Measurements from ENCODE around the gene SCNN1G. TPM values are rescaled to one million over a fixed set of nuclear protein-coding genes. Genes with fewer than 3 reads are reported as not detected.

The SCNN1G gene
- total RNA-seq, 1 experiment from 2014 or later, result 1.3 TPM

- no peak for TF ChIP-seq NR2C2 (CRISPR knock-in tag; IDR thresholded peaks at IDR 0.05)
- TF ChIP-seq, protein P1, sequence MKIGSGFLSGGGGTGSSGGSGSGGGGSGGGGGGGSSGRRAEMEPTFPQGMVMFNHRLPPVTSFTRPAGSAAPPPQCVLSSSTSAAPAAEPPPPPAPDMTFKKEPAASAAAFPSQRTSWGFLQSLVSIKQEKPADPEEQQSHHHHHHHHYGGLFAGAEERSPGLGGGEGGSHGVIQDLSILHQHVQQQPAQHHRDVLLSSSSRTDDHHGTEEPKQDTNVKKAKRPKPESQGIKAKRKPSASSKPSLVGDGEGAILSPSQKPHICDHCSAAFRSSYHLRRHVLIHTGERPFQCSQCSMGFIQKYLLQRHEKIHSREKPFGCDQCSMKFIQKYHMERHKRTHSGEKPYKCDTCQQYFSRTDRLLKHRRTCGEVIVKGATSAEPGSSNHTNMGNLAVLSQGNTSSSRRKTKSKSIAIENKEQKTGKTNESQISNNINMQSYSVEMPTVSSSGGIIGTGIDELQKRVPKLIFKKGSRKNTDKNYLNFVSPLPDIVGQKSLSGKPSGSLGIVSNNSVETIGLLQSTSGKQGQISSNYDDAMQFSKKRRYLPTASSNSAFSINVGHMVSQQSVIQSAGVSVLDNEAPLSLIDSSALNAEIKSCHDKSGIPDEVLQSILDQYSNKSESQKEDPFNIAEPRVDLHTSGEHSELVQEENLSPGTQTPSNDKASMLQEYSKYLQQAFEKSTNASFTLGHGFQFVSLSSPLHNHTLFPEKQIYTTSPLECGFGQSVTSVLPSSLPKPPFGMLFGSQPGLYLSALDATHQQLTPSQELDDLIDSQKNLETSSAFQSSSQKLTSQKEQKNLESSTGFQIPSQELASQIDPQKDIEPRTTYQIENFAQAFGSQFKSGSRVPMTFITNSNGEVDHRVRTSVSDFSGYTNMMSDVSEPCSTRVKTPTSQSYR (CRISPR knock-in tag; IDR thresholded peaks at IDR 0.05), result no peak
- TF ChIP-seq, protein P2, sequence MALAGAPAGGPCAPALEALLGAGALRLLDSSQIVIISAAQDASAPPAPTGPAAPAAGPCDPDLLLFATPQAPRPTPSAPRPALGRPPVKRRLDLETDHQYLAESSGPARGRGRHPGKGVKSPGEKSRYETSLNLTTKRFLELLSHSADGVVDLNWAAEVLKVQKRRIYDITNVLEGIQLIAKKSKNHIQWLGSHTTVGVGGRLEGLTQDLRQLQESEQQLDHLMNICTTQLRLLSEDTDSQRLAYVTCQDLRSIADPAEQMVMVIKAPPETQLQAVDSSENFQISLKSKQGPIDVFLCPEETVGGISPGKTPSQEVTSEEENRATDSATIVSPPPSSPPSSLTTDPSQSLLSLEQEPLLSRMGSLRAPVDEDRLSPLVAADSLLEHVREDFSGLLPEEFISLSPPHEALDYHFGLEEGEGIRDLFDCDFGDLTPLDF (CRISPR knock-in tag; IDR thresholded peaks at IDR 0.05), result no peak
These were observed 34.2 kb downstream of the SCNN1G start (continued) for GRCh38 chr16:23216658-23217246.

DNA sequence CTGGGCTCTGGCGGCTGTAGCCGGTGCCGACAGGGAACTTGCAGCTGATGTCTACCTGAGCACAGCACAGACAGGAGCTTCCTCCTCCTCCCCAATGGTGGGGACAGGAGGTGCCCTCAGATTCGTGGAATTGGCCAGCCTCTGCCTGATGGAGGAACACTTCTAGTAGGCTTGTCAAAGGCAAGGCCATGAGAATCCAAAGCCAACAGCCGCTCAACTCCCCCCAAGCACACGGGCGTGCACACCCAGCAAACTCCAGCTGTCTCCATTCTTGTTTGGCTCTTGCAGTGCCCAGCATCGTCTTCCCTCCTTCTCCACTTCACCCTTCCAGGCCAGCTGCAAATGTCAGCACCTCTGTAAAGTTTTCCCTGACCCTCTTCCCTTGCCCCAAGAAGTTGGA is 35.1 kb downstream of the SCNN1G start:
- ChIA-PET POLR2A (no interaction called here), CTCF (interaction anchor here (2.2 kb wide), 1 partner anchor 218 kb away, joined by 9 read pairs; no protein-coding TSS in a partner anchor)
- peaks cover under 1% of the 10 kb centered on the region for H3K4me1 Mint-ChIP-seq
- no peak for DNase-seq (ENCODE audit: low spot score)
- H3K27me3 Mint-ChIP-seq (ENCODE audit: low read depth), result no peaks in the 10 kb centered on the region
- no peak for ATAC-seq
- no peak overlapping the region for H3K4me3 Mint-ChIP-seq
- no peak overlapping the region for H3K27ac Mint-ChIP-seq
- H3K9me3 Mint-ChIP-seq, result peaks cover 4% of the 10 kb centered on the region; the same call in 1 of the 2 replicates
- H3K36me3 Mint-ChIP-seq, result no peaks in the 10 kb centered on the region
- TF ChIP-seq NFE2L1 (CRISPR knock-in tag; IDR thresholded peaks at IDR 0.05), result no peak
- TF ChIP-seq PREB (CRISPR knock-in tag; IDR thresholded peaks at IDR 0.05; ENCODE audit: borderline replicate concordance), result no peak
- TF ChIP-seq, protein P3, sequence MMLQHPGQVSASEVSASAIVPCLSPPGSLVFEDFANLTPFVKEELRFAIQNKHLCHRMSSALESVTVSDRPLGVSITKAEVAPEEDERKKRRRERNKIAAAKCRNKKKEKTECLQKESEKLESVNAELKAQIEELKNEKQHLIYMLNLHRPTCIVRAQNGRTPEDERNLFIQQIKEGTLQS (CRISPR knock-in tag; conservative IDR thresholded peaks at IDR 0.05), result no peak
- TF ChIP-seq NFYB (CRISPR knock-in tag; conservative IDR thresholded peaks at IDR 0.05; ENCODE audit: low read depth), result no peak
- TF ChIP-seq, protein P4, sequence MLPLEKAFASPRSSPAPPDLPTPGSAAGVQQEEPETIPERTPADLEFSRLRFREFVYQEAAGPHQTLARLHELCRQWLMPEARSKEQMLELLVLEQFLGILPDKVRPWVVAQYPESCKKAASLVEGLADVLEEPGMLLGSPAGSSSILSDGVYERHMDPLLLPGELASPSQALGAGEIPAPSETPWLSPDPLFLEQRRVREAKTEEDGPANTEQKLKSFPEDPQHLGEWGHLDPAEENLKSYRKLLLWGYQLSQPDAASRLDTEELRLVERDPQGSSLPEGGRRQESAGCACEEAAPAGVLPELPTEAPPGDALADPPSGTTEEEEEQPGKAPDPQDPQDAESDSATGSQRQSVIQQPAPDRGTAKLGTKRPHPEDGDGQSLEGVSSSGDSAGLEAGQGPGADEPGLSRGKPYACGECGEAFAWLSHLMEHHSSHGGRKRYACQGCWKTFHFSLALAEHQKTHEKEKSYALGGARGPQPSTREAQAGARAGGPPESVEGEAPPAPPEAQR (CRISPR knock-in tag; IDR thresholded peaks at IDR 0.05), result no peak

DNA sequence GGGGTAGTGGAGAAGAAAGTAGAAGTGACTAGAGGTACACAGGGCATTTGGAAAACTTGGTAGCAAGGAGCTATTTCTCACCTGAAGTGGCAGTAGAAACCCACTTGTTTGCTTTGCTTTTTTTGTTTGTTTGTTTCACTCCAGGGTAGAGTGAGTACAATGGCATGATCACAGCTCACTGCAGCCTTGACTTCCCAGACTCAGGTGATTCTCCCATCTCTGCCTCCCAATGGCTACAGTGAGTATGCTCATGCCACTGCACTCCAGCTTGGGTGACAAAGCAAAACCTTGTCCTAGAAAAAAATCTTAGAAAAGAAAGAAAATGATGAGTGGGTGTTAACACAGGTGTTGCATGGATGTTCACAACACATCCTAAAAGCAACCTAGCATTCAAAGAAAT is 40.4 kb downstream of the SCNN1G start:
- Mint-ChIP-seq H3K27me3 (ENCODE audit: low read depth) (no peaks in the 10 kb centered on the region), H3K27ac (no peak overlapping the region), H3K4me3 (no peak overlapping the region)

More for the DNA sequence above, 40.4 kb downstream of the SCNN1G start:
- no peak for TF ChIP-seq KAT7 (CRISPR knock-in tag; IDR thresholded peaks at IDR 0.05; ENCODE audit: borderline replicate concordance)
- no peak for TF ChIP-seq ATF6 (CRISPR knock-in tag; IDR thresholded peaks at IDR 0.05)
- no peak for TF ChIP-seq CBFB (CRISPR knock-in tag; IDR thresholded peaks at IDR 0.05; ENCODE audit: low read depth)
- TF ChIP-seq CREM (CRISPR knock-in tag; IDR thresholded peaks at IDR 0.05), result no peak
- ChIA-PET POLR2A (no interaction called here), CTCF (interaction anchor here (1.3 to 1.9 kb wide), 2 partner anchors 41 to 213 kb away, joined by 5 to 9 read pairs; no protein-coding TSS in a partner anchor)
- DNase-seq (ENCODE audit: low spot score), result no peak
- Mint-ChIP-seq H3K9me3 (peaks cover 9% of the 10 kb centered on the region), H3K36me3 (no peaks in the 10 kb centered on the region), H3K4me1 (peaks cover 11% of the 10 kb centered on the region)
- ATAC-seq, result peak; percentile 69

Measured in WTC11 (cell line).